ENCODE results near the gene TAF11L6.
"Not testable (repeated sequence)": the region's sequence is repeated elsewhere in the genome, so short reads cannot be mapped to it uniquely, and the experiment has no call there.

The TAF11L6 gene

DNA sequence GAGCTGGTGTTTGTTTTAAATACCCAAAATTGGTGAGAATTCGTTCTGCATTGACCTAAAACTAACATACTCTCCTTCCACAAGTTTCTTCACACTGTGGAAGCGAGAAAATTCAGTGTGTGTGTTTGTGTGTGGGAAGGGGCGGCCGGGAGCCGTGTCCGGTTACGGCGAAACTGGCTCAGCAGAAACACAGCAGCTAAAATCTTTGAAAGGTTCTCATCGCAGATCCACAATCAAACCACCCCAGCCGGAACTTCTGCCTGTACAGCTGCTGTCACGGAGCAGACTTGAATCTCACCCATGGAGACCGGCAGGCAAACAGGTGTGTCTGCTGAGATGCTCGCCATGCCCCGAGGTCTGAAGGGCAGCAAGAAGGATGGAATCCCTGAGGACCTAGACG lies at the start of gene TAF11L6:
Gene TAF11L6 (plus strand): TSS at position 301 of the 400 bp plus-strand sequence.
- not testable (repeated sequence) for H3K9me3 ChIP-seq (ENCODE audit: control insufficient read depth in 1 of 2, low read length in 2 of 2); H3K4me3 ChIP-seq (ENCODE audit: low read depth in 1 of 2, low read length in 2 of 2); H3K27ac ChIP-seq (ENCODE audit: low read length); H3K4me1 ChIP-seq (ENCODE audit: control insufficient read depth in 1 of 2, insufficient read depth in 2 of 2, low read length in 2 of 2); H3K36me3 ChIP-seq (ENCODE audit: control insufficient read depth in 1 of 2, insufficient read depth in 2 of 2, low read length in 2 of 2); H3K27me3 ChIP-seq (ENCODE audit: low read depth, low read length)

DNA sequence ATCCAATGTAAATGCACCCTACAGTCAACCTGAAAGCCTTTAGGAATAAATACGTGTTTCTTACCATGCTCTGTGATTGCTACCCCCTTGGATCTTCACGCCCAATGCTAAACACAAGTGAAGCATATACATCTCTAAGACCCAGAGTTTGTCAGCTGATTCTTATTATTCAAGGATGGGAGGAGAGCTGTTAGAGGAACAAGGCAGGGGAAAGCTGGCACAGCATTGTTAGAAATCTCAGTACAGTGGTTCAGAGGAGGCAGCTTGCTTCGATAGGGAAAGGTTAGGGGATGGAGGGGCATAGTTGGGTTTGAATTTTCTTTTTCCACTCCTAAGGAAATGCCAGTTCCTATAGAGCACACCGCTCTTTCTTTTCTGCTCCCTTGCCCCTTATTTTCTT lies 47.1 kb upstream of the TAF11L6 start:
- Histone ChIP-seq H3K27me3 (ENCODE audit: low read depth, low read length) (no peaks in the 10 kb centered on the region), H3K4me3 (ENCODE audit: low read depth in 1 of 2, low read length in 2 of 2) (no peak overlapping the region), H3K36me3 (ENCODE audit: control insufficient read depth in 1 of 2, insufficient read depth in 2 of 2, low read length in 2 of 2) (no peaks in the 10 kb centered on the region), H3K27ac (ENCODE audit: low read length) (no peak overlapping the region), H3K9me3 (ENCODE audit: control insufficient read depth in 1 of 2, low read length in 2 of 2) (no peaks in the 10 kb centered on the region), H3K4me1 (ENCODE audit: control insufficient read depth in 1 of 2, insufficient read depth in 2 of 2, low read length in 2 of 2) (no peaks in the 10 kb centered on the region)

DNA sequence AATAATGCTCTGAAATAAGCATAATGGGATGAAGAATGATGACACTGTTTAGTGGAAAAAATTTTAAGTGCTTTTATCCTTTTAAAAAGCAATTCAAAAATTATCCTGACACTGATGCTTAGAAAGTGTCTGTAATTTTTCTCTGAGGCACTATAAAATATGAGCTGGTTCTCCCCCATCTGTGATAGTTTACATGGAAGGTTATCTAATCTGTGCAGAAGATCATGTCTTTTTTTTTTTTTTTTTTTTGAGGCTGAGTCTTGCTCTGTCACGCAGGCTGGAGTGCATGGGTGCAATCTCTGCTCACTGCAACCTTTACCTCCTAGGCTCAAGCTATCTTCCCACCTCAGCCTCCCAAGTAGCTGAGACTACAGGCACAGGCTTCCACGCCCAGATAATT lies 45.7 kb upstream of the TAF11L6 start:
- Histone ChIP-seq H3K27me3 (ENCODE audit: low read depth, low read length) (no peaks in the 10 kb centered on the region), H3K9me3 (ENCODE audit: control insufficient read depth in 1 of 2, low read length in 2 of 2) (no peaks in the 10 kb centered on the region), H3K4me3 (ENCODE audit: low read depth in 1 of 2, low read length in 2 of 2) (no peak overlapping the region), H3K27ac (ENCODE audit: low read length) (no peak overlapping the region), H3K4me1 (ENCODE audit: control insufficient read depth in 1 of 2, insufficient read depth in 2 of 2, low read length in 2 of 2) (no peaks in the 10 kb centered on the region), H3K36me3 (ENCODE audit: control insufficient read depth in 1 of 2, insufficient read depth in 2 of 2, low read length in 2 of 2) (no peaks in the 10 kb centered on the region)

DNA sequence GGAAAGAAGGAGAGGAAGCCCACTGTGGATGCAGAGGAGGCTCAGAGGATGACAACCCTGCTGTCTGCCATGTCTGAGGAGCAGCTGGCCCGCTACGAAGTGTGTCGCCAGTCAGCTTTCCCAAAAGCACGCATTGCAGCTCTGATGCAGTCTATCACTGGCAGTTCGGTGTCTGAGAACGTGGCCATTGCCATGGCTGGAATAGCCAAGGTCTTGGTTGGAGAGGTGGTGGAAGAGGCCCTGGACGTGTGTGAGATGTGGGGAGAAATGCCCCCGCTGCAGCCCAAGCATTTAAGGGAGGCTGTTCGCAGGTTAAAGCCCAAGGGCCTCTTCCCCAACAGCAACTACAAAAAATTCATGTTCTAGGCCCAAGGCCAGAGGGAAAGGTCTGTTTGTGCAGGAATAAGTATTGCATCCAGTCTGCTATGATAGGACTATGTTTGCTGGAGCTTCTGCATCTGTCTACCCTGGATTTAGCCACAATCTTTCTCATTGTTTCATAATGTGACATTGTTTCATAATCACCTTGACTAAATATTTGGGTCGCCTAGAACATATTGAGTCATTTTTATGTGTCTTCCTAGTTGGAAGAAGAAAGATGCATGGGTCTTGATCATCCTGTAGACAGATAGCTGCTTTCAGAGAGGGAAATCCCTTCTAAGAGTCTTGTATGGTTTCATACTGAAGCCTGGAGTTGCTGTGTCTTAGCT lies 41.9 kb upstream of the TAF11L6 start:
- H3K4me3 ChIP-seq (ENCODE audit: low read depth in 1 of 2, low read length in 2 of 2); H3K27me3 ChIP-seq (ENCODE audit: low read depth, low read length); H3K36me3 ChIP-seq (ENCODE audit: control insufficient read depth in 1 of 2, insufficient read depth in 2 of 2, low read length in 2 of 2); H3K4me1 ChIP-seq (ENCODE audit: control insufficient read depth in 1 of 2, insufficient read depth in 2 of 2, low read length in 2 of 2); H3K27ac ChIP-seq (ENCODE audit: low read length); H3K9me3 ChIP-seq (ENCODE audit: control insufficient read depth in 1 of 2, low read length in 2 of 2): not testable (repeated sequence)

DNA sequence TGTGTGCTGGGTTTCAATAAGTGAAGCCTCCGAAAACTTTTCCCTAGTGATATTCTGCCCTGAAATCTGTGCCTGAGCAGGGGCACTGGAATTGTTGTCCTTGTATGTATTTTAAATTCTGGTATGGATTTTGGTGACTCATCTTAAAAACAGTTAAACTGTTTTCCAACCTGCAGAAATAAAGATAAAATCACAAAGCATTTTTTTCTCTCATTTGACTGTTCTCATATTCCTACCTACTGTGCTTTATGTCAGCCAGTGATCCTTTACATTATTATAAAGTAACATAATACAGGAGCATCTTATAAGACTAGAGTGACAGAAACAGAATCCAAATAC lies 41.3 kb upstream of the TAF11L6 start:
- H3K4me1 ChIP-seq (ENCODE audit: control insufficient read depth in 1 of 2, insufficient read depth in 2 of 2, low read length in 2 of 2), result no peaks in the 10 kb centered on the region
- H3K27me3 ChIP-seq (ENCODE audit: low read depth, low read length), result no peaks in the 10 kb centered on the region
- peaks cover 0 to 3% of the 10 kb centered on the region in 2 donors for H3K9me3 ChIP-seq (ENCODE audit: control insufficient read depth in 1 of 2, low read length in 2 of 2)
- H3K36me3 ChIP-seq (ENCODE audit: control insufficient read depth in 1 of 2, insufficient read depth in 2 of 2, low read length in 2 of 2), result no peaks in the 10 kb centered on the region
- H3K27ac ChIP-seq (ENCODE audit: low read length), result no peak overlapping the region
- H3K4me3 ChIP-seq (ENCODE audit: low read depth in 1 of 2, low read length in 2 of 2), result no peak overlapping the region

DNA sequence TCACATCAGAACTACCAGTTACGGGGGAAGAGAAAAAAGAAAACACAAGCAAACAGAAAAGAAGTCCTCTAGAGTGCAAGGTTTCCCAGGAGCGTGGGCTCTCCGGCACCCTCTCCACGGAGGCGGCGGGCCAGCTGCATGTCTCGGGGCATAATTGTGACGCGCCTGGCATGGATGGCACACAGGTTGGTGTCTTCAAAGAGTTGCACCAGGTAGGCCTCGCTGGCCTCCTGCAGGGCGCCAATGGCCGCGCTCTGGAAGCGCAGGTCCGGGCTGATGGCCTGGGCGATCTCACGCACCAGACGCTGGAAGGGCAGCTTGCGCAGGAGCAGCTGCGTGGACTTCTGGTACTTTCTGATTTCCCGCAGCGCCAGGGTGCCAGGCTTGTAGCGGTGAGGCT lies 37.2 kb upstream of the TAF11L6 start:
- H3K27me3 ChIP-seq (ENCODE audit: low read depth, low read length); H3K4me3 ChIP-seq (ENCODE audit: low read depth in 1 of 2, low read length in 2 of 2); H3K27ac ChIP-seq (ENCODE audit: low read length); H3K36me3 ChIP-seq (ENCODE audit: control insufficient read depth in 1 of 2, insufficient read depth in 2 of 2, low read length in 2 of 2); H3K9me3 ChIP-seq (ENCODE audit: control insufficient read depth in 1 of 2, low read length in 2 of 2); H3K4me1 ChIP-seq (ENCODE audit: control insufficient read depth in 1 of 2, insufficient read depth in 2 of 2, low read length in 2 of 2): not testable (repeated sequence)

DNA sequence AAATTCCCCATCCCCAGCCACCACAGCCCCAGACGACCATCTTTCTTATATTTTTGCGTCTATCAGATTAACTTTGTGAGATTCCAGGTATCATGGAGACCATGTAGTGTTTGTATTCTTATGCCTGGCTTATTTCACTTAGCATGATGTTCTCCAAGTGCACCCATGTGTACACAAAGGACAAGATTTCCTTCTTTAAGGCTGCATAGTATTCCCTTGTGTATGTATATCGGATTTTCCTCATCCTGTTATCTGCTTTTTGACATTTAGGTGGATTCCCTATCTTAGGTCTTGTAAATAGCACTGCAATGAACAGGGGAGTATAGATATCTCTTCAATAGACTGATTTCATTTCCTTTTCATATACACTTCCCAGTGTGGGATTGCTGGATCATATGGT lies 35.7 kb upstream of the TAF11L6 start:
- no peak overlapping the region for H3K4me3 ChIP-seq (ENCODE audit: low read depth in 1 of 2, low read length in 2 of 2)
- no peaks in the 10 kb centered on the region for H3K27me3 ChIP-seq (ENCODE audit: low read depth, low read length)
- no peaks in the 10 kb centered on the region for H3K4me1 ChIP-seq (ENCODE audit: control insufficient read depth in 1 of 2, insufficient read depth in 2 of 2, low read length in 2 of 2)

DNA sequence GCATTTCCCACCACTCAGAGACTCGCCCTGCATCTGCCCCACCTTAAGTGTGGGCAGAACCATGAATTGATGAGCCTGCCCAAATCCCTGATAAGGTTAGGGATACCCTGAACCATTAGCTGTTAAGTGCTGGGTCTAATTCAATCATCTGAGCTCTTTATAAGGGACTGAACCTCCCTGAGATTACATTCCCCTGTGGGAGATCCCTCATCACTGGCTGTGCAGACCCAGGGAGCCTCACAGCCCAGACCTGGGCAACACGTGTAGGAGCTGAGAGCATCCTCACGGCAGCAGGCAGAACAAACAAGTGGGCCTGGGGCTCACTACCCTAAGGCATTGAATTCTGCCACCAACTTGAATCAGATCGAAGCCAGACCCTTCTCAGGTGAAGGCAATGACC lies 31.0 kb upstream of the TAF11L6 start:
- Histone ChIP-seq H3K36me3 (ENCODE audit: control insufficient read depth in 1 of 2, insufficient read depth in 2 of 2, low read length in 2 of 2) (no peaks in the 10 kb centered on the region), H3K27ac (ENCODE audit: low read length) (no peak overlapping the region), H3K9me3 (ENCODE audit: control insufficient read depth in 1 of 2, low read length in 2 of 2) (no peaks in the 10 kb centered on the region), H3K4me3 (ENCODE audit: low read depth in 1 of 2, low read length in 2 of 2) (no peak overlapping the region), H3K4me1 (ENCODE audit: control insufficient read depth in 1 of 2, insufficient read depth in 2 of 2, low read length in 2 of 2) (no peaks in the 10 kb centered on the region), H3K27me3 (ENCODE audit: low read depth, low read length) (no peaks in the 10 kb centered on the region)

More for the DNA sequence above, 35.7 kb upstream of the TAF11L6 start:
- Histone ChIP-seq H3K36me3 (ENCODE audit: control insufficient read depth in 1 of 2, insufficient read depth in 2 of 2, low read length in 2 of 2) (no peaks in the 10 kb centered on the region), H3K27ac (ENCODE audit: low read length) (no peak overlapping the region), H3K9me3 (ENCODE audit: control insufficient read depth in 1 of 2, low read length in 2 of 2) (peaks cover 0 to 3% of the 10 kb centered on the region in 2 donors)

DNA sequence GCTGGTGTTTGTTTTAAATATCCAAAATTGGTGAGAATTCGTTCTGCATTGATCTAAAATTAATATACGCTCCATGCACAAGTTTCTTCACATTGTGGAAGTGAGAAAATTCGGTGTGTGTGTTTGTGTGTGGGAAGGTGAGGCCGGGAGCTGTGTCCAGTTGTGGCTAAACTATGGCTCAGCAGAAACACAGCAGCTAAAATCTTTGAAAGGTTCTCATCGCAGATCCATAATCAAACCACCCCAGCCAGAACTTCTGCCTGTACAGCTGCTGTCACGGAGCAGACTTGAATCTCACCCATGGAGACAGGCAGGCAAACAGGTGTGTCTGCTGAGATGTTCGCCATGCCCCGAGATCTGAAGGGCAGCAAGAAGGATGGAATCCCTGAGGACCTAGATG lies 30.5 kb upstream of the TAF11L6 start, which contains the start of gene TAF11L2:
Gene TAF11L2 (plus strand): TSS at position 301 of the 400 bp plus-strand sequence.
- H3K4me3 ChIP-seq (ENCODE audit: low read depth in 1 of 2, low read length in 2 of 2); H3K36me3 ChIP-seq (ENCODE audit: control insufficient read depth in 1 of 2, insufficient read depth in 2 of 2, low read length in 2 of 2); H3K4me1 ChIP-seq (ENCODE audit: control insufficient read depth in 1 of 2, insufficient read depth in 2 of 2, low read length in 2 of 2); H3K27me3 ChIP-seq (ENCODE audit: low read depth, low read length); H3K9me3 ChIP-seq (ENCODE audit: control insufficient read depth in 1 of 2, low read length in 2 of 2); H3K27ac ChIP-seq (ENCODE audit: low read length): not testable (repeated sequence)

DNA sequence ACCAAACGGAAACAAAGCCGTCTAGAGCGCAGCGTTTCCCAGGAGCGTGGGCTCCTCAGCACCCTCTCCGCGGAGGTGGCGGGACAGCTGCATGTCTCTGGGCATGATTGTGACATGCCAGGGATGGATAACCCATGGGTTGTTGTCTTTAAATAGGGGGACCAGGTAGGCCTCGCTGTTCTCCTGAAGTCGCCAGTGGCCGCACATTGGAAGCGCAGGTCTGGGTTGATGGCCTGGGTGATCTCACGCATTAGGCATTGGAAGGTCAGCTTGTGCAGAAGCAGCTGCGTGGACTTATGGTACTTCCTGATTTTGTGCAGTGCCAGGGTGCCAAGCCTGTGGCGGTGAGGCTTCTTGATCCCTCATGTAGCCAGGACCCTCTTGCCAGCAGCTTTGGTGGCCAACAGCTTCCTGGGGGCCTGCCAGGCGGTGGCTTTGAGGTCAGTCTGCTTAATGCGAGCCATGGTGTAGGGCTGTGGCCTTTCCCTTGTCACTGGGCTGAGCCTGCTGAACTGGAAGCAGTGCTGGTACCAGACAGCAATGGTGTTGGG lies 16.6 kb upstream of the TAF11L6 start:
- Histone ChIP-seq H3K36me3 (ENCODE audit: control insufficient read depth in 1 of 2, insufficient read depth in 2 of 2, low read length in 2 of 2) (no peaks in the 10 kb centered on the region), H3K27ac (ENCODE audit: low read length) (no peak overlapping the region), H3K27me3 (ENCODE audit: low read depth, low read length) (no peaks in the 10 kb centered on the region), H3K4me3 (ENCODE audit: low read depth in 1 of 2, low read length in 2 of 2) (no peak overlapping the region), H3K9me3 (ENCODE audit: control insufficient read depth in 1 of 2, low read length in 2 of 2) (no peaks in the 10 kb centered on the region), H3K4me1 (ENCODE audit: control insufficient read depth in 1 of 2, insufficient read depth in 2 of 2, low read length in 2 of 2) (no peaks in the 10 kb centered on the region)

DNA sequence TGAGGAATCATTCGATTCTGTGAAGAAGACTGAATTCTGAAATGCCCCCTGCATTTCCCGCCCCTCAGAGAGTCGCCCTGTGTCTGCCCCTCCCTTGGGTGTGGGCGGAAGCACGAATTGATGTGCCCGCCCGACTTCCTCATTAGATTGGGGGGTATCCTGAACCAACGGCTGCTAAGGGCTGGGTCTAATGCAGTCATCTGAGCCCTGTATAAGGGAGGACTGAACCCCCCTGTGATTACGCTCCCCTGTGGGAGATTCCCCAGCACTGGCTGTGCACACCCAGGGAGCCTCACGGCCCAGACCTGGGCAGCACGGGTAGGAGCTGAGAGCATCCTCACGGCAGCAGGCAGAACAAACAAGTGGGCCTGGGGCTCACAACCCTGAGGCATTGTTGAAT lies 10.9 kb upstream of the TAF11L6 start:
- H3K4me3 ChIP-seq (ENCODE audit: low read depth in 1 of 2, low read length in 2 of 2); H3K27me3 ChIP-seq (ENCODE audit: low read depth, low read length); H3K4me1 ChIP-seq (ENCODE audit: control insufficient read depth in 1 of 2, insufficient read depth in 2 of 2, low read length in 2 of 2); H3K9me3 ChIP-seq (ENCODE audit: control insufficient read depth in 1 of 2, low read length in 2 of 2); H3K36me3 ChIP-seq (ENCODE audit: control insufficient read depth in 1 of 2, insufficient read depth in 2 of 2, low read length in 2 of 2); H3K27ac ChIP-seq (ENCODE audit: low read length): not testable (repeated sequence)

DNA sequence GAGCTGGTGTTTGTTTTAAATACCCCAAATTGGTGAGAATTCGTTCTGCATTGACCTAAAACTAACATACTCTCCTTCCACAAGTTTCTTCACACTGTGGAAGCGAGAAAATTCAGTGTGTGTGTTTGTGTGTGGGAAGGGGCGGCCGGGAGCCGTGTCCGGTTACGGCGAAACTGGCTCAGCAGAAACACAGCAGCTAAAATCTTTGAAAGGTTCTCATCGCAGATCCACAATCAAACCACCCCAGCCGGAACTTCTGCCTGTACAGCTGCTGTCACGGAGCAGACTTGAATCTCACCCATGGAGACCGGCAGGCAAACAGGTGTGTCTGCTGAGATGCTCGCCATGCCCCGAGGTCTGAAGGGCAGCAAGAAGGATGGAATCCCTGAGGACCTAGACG lies 10.4 kb upstream of the TAF11L6 start, which contains the start of gene TAF11L3:
Gene TAF11L3 (plus strand): TSS at position 301 of the 400 bp plus-strand sequence.
- H3K27ac ChIP-seq (ENCODE audit: low read length); H3K36me3 ChIP-seq (ENCODE audit: control insufficient read depth in 1 of 2, insufficient read depth in 2 of 2, low read length in 2 of 2); H3K4me1 ChIP-seq (ENCODE audit: control insufficient read depth in 1 of 2, insufficient read depth in 2 of 2, low read length in 2 of 2); H3K4me3 ChIP-seq (ENCODE audit: low read depth in 1 of 2, low read length in 2 of 2); H3K27me3 ChIP-seq (ENCODE audit: low read depth, low read length); H3K9me3 ChIP-seq (ENCODE audit: control insufficient read depth in 1 of 2, low read length in 2 of 2): not testable (repeated sequence)
